Breast epithelium (tissue), 3 donors: ENCODE results near the gene HIPK4.

Experiments
- POLR2AphosphoS5 ChIP-seq, 3 donors: sonication (generic); formaldehyde crosslinking; IDR thresholded peaks; one replicate each; pipeline ENCODE4 v1.6.1; 2017; ENCODE audit warnings: antibody characterized with exemption in 3 of 3
- TF ChIP-seq, protein P1 (sequence below), 3 donors: fragments of 450-650 bp; IDR thresholded peaks; one replicate each; pipeline ENCODE4 v1.5.1; 2016 to 2017; ENCODE audit warnings: antibody characterized with exemption in 3 of 3, mild to moderate bottlenecking in 3 of 3, moderate library complexity in 3 of 3

DNA sequence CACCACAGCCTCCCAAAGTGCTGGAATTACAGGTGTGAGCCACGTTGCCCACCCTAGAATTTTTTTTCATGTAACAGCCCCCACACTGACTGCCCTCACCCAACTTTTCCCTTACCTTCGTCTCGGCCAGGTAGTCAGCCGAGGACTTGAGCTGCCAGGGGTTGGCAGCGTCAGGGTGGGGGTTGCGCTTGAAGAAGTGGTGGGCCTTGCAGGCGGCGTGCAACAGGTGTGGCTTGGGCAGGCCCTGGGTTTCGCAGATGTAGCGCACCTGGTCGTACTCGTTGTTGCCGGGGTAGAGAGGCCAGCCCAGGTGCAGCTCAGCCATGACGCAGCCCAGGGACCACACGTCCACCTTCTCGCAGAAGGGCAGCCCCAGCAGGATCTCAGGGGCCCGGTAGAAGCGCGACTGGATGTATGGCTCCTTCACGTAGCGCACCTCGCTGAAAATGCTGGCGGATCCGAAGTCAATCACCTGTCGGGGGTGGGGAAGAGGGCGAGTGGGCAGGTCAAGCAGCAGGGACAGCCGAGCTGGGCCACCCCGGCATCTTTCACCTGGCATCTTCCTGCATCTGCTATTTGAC lies 6.2 kb downstream of the HIPK4 start:
- TF ChIP-seq, protein P1, sequence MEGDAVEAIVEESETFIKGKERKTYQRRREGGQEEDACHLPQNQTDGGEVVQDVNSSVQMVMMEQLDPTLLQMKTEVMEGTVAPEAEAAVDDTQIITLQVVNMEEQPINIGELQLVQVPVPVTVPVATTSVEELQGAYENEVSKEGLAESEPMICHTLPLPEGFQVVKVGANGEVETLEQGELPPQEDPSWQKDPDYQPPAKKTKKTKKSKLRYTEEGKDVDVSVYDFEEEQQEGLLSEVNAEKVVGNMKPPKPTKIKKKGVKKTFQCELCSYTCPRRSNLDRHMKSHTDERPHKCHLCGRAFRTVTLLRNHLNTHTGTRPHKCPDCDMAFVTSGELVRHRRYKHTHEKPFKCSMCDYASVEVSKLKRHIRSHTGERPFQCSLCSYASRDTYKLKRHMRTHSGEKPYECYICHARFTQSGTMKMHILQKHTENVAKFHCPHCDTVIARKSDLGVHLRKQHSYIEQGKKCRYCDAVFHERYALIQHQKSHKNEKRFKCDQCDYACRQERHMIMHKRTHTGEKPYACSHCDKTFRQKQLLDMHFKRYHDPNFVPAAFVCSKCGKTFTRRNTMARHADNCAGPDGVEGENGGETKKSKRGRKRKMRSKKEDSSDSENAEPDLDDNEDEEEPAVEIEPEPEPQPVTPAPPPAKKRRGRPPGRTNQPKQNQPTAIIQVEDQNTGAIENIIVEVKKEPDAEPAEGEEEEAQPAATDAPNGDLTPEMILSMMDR (IDR thresholded peaks at IDR 0.05), result no peak
- no peak for TF ChIP-seq POLR2AphosphoS5 (IDR thresholded peaks at IDR 0.05)
